A549 (cell line): ENCODE results near the gene GPR25.

ENCODE experiments used
- ELK1 ChIP-seq: fragments of 150-350 bp; IDR thresholded peaks from 2 replicates; pipeline ENCODE4 v1.6.1; 2014; ENCODE audit warnings: low read depth, mild to moderate bottlenecking, low read length
- EP300 ChIP-seq, 2 experiments: fragments of >200 bp; sonication (Bioruptor Twin); formaldehyde crosslinking; IDR thresholded peaks; 2 replicates in 1 of 2; 3 replicates in 1 of 2; pipeline ENCODE4 v1.6.1; 2016 to 2017
- JUNB ChIP-seq: fragments of >200 bp; sonication (Bioruptor Twin); formaldehyde crosslinking; IDR thresholded peaks from 2 replicates; pipeline ENCODE4 v1.6.1; 2016
- POLR2A ChIP-seq: IDR thresholded peaks from 2 replicates; pipeline ENCODE4 v1.6.1; 2012; ENCODE audit warnings: mild to moderate bottlenecking, low read length
- RAD21 ChIP-seq, 2 experiments: fragments of >200 bp in 1 of 2; sonication (Bioruptor Twin) in 1 of 2; formaldehyde crosslinking in 1 of 2; IDR thresholded peaks in 1 of 2; conservative IDR thresholded peaks in 1 of 2; 2 replicates in 1 of 2; 3 replicates in 1 of 2; pipeline ENCODE4 v1.6.1; 2012 to 2018; ENCODE audit warnings: inconsistent platforms in 1 of 2
- SREBF2 ChIP-seq: fragments of 450-650 bp; IDR thresholded peaks from 2 replicates; pipeline ENCODE4 v1.6.1; 2014; ENCODE audit warnings: mild to moderate bottlenecking, moderate library complexity
- ZC3H11A ChIP-seq: fragments of 450-650 bp; IDR thresholded peaks from 2 replicates; pipeline ENCODE4 v1.6.1; 2014; ENCODE audit warnings: antibody characterized with exemption, mild to moderate bottlenecking
- TF ChIP-seq, protein P1 (sequence below): fragments of >200 bp; sonication (Bioruptor Twin); formaldehyde crosslinking; IDR thresholded peaks from 3 replicates; pipeline ENCODE4 v1.5.1; 2016
- TF ChIP-seq, protein P2 (sequence below): fragments of 200-600 bp; sonication (generic); IDR thresholded peaks from 2 replicates; pipeline ENCODE4 v1.6.1; 2016; ENCODE audit warnings: antibody characterized with exemption, mild to moderate bottlenecking, moderate library complexity

DNA sequence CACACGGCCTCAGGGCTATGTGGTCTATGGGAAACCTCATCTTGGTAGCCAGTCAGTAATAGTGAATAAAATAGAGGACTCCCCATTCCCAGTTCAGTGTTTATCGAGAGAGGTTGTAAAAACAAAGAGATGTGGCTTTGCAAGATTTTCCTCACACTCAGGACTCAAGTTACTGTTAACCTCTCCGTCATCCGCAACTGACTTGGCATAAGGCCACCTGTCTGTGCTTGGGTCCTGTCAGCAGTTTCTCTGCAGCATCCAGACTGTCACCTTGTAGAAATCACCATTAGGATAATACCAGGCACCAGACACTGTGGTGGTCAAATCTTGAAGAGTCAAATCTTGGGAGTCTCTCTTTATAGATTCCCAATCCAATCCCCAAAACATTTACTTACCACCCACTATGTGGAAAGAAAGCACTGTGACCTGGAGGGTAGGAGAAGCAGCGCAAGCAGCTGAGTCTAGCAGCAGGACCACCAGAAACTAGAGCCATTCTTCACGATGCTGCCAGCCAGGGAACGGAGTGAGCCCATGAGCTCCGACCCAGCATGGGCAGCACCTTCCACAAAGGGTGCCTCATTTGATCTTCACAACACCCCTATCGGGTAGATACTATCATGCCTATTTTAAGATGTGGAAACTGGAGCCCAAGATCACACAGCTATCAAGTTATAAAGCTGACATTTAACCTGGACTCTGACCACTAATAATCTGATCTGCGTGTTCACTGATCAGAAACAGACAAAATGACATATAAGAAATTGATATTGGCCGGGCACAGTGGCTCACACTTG is 5.6 kb upstream of the GPR25 start:
- no peak for TF ChIP-seq POLR2A
- no peak for TF ChIP-seq ZC3H11A
- TF ChIP-seq, protein P1, sequence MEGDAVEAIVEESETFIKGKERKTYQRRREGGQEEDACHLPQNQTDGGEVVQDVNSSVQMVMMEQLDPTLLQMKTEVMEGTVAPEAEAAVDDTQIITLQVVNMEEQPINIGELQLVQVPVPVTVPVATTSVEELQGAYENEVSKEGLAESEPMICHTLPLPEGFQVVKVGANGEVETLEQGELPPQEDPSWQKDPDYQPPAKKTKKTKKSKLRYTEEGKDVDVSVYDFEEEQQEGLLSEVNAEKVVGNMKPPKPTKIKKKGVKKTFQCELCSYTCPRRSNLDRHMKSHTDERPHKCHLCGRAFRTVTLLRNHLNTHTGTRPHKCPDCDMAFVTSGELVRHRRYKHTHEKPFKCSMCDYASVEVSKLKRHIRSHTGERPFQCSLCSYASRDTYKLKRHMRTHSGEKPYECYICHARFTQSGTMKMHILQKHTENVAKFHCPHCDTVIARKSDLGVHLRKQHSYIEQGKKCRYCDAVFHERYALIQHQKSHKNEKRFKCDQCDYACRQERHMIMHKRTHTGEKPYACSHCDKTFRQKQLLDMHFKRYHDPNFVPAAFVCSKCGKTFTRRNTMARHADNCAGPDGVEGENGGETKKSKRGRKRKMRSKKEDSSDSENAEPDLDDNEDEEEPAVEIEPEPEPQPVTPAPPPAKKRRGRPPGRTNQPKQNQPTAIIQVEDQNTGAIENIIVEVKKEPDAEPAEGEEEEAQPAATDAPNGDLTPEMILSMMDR: no peak
- no peak for TF ChIP-seq ELK1
- TF ChIP-seq, protein P2, sequence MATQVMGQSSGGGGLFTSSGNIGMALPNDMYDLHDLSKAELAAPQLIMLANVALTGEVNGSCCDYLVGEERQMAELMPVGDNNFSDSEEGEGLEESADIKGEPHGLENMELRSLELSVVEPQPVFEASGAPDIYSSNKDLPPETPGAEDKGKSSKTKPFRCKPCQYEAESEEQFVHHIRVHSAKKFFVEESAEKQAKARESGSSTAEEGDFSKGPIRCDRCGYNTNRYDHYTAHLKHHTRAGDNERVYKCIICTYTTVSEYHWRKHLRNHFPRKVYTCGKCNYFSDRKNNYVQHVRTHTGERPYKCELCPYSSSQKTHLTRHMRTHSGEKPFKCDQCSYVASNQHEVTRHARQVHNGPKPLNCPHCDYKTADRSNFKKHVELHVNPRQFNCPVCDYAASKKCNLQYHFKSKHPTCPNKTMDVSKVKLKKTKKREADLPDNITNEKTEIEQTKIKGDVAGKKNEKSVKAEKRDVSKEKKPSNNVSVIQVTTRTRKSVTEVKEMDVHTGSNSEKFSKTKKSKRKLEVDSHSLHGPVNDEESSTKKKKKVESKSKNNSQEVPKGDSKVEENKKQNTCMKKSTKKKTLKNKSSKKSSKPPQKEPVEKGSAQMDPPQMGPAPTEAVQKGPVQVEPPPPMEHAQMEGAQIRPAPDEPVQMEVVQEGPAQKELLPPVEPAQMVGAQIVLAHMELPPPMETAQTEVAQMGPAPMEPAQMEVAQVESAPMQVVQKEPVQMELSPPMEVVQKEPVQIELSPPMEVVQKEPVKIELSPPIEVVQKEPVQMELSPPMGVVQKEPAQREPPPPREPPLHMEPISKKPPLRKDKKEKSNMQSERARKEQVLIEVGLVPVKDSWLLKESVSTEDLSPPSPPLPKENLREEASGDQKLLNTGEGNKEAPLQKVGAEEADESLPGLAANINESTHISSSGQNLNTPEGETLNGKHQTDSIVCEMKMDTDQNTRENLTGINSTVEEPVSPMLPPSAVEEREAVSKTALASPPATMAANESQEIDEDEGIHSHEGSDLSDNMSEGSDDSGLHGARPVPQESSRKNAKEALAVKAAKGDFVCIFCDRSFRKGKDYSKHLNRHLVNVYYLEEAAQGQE: no peak
- TF ChIP-seq SREBF2: no peak
- TF ChIP-seq EP300 (IDR thresholded peaks at IDR 0.05): no peak
- no peak for TF ChIP-seq RAD21 (conservative IDR thresholded peaks at IDR 0.05 in 1 of 2, IDR thresholded peaks at IDR 0.05 in 1 of 2)
- no peak for TF ChIP-seq JUNB
